LoVo (cell line): ENCODE measurements around the gene BCAP29.
"Not testable (repeated sequence)": the region's sequence is repeated elsewhere in the genome, so short reads cannot be mapped to it uniquely, and the experiment has no call there.

Experiments used
- DNase-seq: peaks from one replicate; pipeline ENCODE4 v3.0.0-alpha.2; 2016; ENCODE audit warnings: low spot score

BCAP29 gene

DNA sequence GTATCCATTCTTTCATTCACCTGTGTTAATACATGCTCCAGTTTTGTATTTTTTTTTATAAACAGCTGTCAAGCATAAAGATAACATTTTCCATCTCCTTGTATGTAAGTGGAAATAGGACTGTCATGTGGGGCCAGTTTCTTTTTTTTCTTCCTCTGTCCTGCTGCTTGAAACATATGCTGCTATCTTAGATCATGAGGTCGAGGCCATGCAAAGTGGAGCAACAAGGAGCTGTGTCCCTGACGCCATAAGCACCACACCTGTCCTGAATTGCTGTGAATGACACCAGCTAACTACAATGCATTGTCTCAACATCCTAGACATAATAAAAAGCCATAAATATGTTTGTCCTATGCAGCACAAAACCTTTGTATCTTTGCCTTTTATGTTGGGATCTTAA lies 42.8 kb downstream of the BCAP29 start:
- no peak for DNase-seq

DNA sequence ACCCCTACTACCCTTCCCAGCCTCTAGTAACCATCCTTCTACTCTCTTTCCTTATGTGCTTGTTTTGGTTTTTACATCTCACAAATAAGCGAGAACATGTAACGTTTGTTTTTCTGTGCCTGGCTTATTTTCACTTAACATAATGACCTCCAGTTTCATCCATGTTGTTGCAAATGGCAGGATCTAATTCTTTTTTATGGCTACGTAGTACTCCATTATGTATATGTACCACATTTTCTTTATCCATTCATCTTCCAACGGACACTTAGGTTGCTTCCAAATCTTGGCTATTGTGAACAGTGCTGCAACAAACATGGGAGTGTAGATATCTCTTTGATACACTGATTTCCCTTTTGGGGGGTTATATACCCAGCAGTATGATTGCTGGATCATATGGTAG lies 47.0 kb downstream of the BCAP29 start:
- no peak for DNase-seq

DNA sequence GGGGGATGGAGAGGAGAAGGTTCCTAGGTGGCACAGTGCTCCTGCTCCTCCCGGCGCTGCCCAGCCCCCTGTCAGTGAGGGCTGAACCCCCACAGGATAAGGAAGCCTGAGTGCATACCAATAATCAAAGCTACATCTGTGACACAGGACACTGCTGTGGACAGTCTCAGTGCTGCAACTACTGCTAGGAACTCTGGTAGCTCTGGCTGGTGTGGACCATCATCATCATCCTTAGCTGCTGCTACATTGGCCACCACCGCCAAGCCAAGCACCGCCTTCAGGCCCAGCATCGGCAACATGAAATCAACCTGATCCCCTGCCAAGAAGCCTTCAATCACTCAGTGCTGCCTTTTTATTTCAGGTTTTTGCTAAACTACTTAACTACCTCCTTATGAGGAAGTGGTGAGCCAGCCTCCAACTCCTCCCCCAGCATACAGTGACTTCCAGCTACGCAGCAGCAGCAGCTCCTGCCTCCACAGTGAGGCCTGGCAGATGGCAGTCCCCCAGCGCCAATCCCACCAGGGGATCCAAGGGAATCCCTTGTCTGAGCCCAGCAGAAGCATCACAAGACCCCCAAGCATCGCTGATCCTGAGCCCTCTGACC lies 48.5 kb downstream of the BCAP29 start:
- no peak for DNase-seq

DNA sequence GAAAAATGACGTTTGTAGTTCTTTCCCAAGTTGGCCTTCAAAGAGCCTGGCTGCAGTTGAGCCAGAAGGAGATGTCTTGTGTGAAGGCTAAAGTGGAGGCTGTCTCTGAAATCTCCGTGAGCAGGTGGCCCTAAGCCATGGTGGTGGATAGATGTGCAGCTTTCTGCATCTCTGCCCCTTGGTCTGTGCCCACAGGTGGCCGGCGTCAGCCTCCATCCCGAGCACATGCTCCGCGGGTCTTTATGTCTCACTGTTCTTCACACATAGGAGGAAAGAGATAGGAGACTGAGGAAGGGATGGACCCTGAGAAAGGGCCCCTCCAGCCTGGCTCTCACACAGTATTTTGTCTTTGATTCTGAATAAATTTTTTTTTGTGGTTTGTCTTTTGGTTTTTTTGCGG lies 50.3 kb downstream of the BCAP29 start:
- no peak for DNase-seq

DNA sequence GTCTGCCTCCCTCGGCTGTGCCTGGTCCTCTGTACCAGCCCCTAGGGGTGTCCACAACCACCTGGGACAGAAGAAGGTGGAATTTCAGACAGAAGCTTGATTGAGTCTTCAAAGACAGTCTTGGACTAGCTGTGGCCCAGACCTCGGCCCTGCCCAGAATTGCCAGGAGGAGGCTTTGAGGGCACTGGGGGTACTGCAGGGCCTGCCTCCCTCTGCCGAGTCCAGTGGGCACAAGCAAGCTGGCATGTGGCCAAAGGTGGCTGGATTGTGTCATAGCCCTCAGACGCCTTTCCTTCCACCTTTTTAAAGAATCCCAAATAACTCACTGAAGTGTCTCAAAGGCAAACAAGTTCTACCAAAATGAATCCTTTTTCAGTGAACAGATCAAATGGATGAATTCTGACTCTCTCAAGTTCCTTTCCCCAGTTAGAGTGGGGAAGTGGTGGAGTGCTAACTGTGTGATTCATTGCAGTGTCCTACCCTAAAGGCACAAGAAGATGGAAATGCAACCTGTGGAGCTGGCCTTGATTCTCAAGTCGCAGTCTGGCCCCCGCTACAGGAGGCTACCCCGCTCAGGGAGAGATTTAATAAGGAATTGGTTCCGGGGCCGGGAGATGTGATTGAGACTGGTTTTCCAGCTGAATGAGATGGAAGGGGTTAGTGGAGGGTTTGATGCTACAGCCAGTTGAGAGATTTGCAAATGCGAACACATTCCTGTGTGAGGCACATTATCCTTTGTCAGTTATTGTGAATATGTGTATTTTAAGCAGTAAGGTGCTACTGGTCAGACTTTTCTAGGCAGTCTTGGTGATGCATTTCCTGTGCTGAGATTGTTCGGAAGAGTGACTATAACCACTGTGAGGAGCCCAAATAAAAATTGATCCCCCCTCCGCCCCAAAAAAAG lies 51.8 kb downstream of the BCAP29 start:
- no peak for DNase-seq

DNA sequence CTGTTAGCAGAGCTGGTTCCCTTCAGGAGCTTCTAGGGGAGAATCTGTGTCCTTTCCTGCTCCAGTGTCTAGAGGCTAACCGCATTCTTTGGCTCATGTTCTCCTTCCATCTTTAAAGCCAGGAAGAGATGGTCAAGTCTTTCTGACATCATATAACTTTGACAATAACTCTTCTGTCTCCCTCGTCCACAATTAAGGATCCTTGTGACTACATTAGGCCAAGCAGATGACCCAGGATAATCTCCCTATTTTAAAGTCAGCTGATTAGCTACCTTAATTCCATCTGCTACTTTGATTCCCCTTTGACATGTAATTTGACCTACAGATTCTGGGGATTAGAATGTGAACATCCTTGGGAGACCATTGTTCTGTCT lies 52.4 kb downstream of the BCAP29 start:
- DNase-seq: no peak

DNA sequence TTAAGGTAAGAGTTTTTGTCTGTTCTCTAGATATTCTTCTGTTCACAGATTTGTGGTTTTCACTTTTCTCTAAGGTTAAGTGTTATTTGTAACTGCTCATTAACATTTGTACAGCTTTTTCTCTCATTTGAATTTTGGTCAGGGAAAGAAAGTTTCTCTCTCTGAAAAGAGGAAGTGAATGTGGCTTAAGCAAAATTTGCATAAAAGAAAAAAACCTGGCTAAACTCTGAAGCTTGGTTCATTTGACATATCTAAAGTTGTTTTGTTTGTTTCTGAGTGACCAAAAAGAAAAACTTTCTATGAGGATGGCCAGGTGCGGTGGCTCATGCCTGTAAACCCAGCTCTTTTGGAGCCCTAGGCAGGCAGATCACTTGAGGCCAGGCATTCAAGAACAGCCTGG lies 58.5 kb downstream of the BCAP29 start:
- DNase-seq: no peak

DNA sequence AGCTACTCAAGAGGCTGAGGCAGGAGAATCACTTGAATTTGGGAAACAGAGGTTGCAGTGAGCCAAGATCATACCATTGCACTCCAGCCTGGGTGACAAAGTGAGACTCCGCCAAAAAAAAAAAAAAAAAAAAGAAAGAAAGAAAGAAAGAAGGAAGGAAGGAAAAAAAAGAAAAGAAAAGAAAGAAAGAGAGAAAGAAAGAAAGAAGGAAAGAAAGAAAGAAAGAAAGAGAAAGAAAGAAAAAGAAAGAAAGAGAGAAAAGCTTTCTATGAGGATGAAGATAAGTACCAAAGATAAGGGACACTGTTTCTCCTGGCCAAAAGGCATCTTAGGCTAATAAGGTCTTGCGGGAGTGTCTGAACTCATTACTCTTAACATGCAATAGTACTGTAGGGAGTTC lies 59.0 kb downstream of the BCAP29 start:
- not testable (repeated sequence) for DNase-seq

DNA sequence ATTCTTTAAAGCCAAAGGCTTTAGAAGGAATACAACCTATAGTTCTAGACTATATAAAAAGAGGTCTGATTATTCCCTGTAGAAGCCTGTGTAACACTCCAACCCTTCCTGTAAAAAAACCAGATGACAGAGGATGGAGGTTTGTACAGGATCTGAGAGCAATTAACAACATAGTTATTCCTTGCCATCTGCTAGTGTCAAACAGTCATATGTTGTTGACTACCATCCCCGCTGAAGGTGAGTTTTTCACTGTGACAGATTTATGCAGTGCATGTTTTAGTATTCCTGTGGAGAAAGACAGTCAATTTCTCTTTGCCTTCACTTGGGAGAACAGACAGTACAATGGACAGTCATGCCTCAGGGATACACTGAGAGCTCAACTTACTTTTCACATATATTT lies 61.6 kb downstream of the BCAP29 start:
- DNase-seq: no peak

DNA sequence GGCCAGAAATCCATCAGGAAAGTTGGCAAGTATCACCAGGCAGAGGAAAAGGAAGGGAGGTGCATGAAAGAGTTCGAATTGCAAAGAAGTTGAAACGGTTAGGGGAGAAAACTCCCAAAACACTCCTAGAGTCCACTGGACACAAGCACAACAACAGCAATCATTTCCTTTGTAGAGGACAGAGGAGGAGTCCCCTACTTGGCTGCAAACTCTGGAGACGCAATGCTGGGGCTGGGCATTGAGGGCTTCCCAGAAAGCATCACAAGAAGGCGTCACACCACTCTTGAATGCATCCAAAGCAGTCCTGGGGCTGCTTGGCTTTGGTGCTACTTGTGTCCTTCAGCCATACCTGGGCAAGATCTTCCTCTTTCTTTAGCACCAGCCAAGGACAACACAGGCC lies 62.5 kb downstream of the BCAP29 start:
- no peak for DNase-seq

DNA sequence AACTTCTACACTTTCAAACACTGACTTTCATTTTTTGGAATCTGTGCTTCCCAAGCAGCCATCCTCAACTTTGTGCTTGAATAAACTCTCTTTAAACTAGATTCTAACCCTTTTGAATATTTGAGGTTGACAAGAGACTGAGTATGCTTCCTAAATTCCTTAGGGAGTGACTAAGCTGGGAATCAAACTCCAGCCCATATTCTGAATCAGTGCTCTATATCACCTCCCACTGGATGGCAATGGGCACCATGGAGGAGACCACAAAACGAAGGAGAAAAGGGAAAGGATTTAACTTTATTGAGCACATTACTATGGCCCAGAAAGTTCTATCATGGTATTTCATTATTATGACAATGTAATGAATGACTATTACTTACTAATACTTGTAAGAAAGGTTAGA lies 63.4 kb downstream of the BCAP29 start:
- DNase-seq: no peak

DNA sequence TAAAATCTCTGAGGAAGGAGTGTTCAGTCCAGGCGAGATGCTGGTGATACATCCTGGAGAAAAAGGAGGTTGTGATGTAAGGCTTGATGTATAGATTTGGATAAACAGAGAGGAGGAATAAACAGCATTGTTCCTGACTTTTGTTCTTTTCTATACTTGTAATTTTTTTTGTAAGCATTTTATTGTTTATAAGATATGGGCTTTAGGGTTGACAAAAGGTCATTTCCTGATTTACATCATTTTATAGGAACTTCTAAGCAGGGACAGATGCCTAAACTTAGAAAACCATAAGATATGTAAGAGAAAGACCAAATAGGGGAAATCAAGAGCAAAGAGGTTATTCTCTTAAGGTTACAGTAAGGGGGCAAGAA lies 63.9 kb downstream of the BCAP29 start:
- DNase-seq: no peak

DNA sequence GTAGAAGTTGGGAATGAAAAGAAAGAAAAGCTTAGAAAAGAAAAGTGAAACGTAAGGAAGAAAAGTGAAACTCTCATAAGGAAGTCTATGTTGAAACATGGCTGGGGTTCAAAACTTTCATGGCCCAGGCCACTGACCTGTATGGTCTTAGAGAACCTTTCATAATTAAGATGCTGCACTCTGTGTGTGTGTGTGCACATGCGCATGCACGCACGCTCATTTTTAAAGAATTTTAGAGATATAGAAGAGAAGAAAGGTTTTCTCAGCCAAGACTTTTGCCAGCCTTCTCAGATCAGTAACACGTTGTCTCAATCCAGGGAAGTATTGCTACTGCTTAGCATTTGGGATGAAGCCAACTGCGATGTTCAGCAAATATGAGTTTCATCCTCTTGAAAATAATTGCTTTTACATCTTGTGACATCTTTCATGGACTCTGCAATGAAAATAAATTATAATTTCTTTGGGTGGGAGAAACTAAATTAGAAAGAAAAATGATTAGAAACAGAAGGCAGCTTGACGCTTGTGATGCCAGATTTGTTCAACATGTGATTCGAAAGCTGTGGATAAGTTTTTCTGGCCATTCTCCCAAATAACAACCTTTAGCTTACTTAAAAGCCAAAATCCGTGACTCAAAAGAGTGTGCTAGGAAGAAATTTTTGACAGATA lies 64.4 kb downstream of the BCAP29 start:
- DNase-seq: no peak

DNA sequence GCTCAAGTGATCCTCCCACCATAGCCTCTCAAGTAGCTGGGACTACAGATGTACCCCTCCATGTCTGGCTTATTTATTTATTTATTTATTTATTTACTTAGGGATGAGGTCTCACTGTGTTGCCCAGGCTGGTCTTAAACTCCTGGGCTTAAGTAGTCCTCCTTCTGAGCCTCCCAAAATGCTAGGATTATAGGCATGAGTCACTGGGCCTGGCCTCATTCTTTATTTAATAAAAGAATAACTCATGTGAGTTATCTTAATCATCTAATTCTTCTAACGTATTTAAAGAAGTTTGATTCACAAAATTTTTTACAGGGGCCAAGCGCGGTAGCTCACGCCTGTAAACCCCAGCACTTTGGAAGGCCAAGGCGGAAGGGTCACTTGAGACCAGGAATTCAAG lies 72.6 kb downstream of the BCAP29 start:
- DNase-seq: no peak

DNA sequence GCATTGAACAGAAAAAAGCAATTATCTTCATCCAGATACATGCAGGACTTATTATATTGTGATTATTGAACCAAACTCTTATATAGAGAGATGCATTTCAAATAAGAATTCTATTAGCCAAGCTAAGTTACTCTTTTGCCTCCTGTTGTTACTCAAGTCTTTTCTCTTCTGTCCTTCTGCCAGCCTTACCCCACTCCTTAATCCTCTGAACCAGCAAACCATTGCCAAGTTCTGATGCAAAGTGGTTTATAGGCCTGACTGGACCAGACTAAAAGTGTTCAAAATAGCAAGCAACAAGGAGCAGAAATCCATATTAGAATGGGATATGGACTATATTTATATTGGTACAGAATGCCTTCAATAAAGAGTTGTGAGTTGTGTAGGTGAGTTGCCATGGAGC lies 78.4 kb downstream of the BCAP29 start:
- no peak for DNase-seq

DNA sequence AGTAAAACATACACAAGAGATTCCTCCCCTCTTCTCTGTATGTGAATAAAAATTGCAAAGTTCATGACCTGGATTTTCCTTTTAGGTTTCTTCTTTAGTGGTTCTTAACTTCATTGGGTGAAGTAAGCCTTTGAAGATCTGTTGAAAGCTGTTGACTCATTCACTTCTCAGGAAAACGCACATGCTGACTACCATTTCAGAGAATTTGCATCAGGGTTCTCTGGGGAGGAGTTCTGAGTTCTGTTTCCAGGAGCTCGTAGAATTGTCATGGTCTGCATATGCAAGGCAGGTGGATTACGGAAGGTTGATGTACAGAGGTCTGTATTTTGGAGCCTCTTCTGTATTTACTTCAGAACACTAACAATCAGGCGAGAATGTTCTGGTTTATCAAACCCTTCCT lies 79.6 kb downstream of the BCAP29 start:
- DNase-seq: peak; percentile 27

DNA sequence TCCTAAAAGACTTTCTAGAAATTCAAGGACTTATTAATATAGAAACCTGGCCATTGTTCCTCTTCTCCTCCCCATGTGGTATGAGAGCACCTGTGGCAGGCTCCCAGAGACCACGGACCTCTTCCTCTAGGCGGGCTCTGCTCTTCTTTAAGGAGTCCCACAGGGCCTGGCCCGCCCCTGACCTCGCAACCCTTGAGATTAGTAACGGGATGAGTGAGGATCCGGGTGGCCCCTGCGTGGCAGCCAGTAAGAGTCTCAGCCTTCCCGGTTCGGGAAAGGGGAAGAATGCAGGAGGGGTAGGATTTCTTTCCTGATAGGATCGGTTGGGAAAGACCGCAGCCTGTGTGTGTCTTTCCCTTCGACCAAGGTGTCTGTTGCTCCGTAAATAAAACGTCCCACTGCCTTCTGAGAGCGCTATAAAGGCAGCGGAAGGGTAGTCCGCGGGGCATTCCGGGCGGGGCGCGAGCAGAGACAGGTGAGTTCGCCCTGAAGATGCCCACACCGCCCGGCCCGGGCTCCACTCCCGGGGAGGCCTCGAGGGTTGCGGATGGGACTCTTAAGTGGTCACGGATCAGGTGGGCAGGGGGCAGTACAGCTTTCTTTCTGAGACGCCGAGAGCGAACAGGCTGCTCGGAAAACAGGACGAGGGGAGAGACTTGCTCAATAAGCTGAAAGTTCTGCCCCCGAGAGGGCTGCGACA lies 80.5 kb downstream of the BCAP29 start, which contains the start of gene SLC26A4:
TSS of gene SLC26A4 (plus strand) at position 448 of the 700 bp plus-strand sequence. CDS start 814 bp downstream, outside the sequence.
- DNase-seq: no peak

DNA sequence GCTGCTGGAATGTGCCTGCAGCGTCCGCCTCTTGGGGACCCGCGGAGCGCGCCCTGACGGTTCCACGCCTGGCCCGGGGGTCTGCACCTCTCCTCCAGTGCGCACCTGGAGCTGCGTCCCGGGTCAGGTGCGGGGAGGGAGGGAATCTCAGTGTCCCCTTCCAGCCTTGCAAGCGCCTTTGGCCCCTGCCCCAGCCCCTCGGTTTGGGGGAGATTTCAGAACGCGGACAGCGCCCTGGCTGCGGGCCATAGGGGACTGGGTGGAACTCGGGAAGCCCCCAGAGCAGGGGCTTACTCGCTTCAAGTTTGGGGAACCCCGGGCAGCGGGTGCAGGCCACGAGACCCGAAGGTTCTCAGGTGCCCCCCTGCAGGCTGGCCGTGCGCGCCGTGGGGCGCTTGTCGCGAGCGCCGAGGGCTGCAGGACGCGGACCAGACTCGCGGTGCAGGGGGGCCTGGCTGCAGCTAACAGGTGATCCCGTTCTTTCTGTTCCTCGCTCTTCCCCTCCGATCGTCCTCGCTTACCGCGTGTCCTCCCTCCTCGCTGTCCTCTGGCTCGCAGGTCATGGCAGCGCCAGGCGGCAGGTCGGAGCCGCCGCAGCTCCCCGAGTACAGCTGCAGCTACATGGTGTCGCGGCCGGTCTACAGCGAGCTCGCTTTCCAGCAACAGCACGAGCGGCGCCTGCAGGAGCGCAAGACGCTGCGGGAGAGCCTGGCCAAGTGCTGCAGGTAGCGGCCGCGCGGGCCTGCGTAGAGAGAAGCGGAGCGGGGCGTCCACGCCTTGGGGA lies 81.2 kb downstream of the BCAP29 start:
- peak; percentile 35 for DNase-seq

DNA sequence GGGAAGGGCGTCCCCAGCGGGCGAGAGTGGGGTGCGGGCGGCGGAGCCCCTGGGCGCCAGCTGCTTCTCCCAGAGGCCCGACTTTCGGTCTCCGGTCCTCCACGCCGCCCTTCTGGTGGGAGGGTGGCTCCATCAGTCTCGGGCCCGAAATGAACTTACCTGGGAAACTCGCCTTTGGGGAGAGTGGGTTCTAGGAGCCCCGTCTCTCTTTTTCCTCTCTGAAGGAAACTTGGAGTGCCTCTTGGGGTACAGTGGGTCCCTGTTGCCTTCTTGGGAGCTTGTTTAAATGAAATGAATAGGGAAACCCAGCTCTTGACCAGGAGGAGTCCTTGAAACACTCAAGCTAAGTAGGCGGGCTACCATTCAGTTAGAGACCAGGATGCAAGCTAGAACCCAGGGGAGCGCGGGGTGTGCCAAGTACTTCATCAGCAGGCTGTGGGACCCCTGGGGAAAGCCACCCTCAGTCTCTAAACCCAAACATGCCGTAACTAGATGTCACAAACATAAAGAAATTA lies 81.9 kb downstream of the BCAP29 start:
- no peak for DNase-seq

DNA sequence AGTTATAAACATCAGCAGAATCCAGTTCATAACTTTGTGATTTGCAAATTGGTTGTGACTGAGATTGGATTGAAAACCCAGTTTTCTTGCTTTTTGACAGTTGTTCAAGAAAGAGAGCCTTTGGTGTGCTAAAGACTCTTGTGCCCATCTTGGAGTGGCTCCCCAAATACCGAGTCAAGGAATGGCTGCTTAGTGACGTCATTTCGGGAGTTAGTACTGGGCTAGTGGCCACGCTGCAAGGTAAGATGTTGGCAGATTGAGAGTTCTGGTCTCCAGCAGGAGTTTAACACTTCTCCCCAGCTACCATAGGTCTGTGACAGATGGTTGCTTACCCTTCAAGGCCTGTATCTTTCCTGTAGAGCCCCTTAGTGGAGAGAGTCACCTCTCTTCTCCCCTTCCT lies 83.2 kb downstream of the BCAP29 start:
- DNase-seq: no peak

DNA sequence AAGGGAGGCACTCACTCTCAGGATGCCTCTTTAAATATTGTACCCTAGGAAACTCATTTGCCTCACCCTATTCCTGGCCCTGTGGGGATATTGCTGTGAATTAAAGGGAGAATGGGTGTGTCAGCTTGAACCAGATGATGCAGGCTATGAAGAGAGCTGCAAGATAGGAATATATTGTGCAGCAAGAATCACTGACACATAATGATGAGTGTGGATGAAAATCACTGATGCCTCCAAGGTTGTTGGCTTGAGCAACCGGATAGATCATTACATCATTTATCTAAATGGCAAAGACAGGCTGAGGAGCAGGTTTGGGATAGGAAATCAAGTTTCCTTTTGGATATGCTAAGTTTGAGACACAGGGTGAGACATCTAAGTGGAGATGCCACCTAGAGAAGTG lies 86.7 kb downstream of the BCAP29 start:
- DNase-seq: no peak

DNA sequence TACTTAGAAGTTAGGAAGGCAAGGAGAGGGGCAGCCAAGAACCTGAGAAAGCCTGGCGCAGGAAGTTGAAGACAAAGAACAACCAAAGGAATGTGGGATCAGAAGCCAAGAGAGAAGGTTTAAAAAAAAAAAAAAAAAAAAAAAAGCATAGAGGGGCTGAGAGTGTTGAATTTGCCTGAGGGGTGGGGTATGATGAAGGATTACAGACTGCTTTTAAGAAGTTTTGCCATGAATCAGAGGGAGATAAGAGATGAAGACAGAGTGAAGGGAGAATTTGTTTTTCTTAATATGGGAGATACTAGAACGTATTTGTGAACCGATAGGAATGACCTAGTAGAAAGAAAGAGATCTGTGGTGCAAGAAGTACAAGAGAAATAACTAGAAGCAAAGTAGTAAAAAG lies 87.3 kb downstream of the BCAP29 start:
- DNase-seq: no peak
